IPS DF 19.7 (cell line): ENCODE measurements around the gene TIE1.

Experiments
- DNase-seq: peaks from one replicate; pipeline ENCODE4 v3.0.0-alpha.2; 2013; ENCODE audit warnings: low read depth, low spot score

Gene TIE1

DNA sequence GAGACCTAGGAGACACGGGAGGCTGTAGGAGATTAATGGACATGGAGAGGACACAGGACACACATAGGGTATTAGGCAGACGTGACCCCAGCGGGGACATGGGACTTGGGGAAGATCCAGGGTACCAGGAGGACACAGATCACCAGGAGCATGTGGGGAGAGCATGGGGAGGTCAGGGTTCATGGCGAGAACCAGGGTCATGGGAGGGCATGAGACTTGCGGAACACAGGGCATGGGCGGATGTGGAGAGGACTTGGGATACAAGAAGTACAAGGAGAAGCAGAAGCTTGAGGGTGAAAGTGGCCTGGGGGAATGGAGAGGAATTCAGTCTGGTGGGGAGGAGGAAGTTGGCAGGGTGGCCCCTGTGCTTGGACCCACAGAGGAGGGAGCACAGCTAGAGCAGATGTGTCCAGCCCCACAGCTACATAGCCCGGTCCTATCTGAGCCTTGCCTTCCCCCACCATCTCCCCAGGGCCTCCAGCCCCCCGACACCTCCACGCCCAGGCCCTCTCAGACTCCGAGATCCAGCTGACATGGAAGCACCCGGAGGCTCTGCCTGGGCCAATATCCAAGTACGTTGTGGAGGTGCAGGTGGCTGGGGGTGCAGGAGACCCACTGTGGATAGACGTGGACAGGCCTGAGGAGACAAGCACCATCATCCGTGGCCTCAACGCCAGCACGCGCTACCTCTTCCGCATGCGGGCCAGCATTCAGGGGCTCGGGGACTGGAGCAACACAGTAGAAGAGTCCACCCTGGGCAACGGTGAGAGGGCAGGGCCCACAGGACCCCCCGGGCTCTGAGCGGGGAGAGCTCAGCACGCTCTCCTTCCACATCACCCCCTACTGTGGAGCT is 12.1 kb downstream of the TIE1 start:
- no peak for DNase-seq

DNA sequence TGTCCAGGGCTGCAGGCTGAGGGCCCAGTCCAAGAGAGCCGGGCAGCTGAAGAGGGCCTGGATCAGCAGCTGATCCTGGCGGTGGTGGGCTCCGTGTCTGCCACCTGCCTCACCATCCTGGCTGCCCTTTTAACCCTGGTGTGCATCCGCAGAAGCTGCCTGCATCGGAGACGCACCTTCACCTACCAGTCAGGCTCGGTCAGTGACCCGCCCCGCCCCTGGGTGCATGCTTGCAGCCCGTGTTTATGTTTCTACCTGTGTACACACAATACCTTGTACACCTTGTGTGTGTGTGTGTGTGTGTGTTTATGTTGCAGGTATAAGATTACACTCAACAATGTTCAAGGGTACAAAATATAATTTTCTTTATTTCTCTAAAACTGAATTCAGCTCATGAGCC is 13.0 kb downstream of the TIE1 start:
- DNase-seq, result no peak

DNA sequence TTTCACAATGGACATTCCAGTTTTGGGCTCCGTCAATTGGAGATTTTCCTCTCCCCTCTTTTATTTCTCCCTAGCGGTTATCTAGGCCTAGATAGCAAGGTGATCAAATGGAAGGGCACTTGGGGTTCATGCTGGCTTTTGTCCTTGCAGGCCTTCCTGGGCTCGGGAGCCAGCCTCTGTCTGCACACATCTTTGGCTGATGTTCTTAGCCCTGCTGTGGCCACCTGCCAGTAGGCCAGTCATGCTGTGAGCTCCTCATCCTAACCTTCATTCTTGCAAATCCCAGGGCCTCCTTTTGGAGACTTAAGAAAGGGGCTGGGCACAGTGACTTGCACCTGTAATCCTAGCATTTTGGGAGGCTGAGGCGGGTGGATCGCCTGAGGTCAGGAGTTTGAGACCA is 13.5 kb downstream of the TIE1 start:
- no peak for DNase-seq

DNA sequence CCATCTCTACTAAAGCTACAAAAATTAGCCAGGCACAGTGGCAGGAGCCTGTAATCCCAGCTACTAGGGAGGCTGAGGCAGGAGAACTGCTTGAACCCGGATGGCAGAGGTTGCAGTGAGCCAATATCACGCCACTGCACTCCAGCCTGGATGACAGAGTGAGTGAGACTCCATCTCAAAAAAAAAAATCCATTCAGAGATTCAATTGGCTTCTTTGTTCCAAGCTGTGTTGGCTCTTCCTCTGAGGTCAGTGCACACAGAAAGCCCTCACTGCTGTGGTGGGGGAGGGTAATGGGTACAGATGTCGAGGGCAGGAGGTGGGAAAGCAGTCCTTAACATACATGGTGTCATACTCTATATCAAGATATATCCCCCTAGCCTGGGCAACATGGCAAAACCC is 14.7 kb downstream of the TIE1 start:
- no peak for DNase-seq

DNA sequence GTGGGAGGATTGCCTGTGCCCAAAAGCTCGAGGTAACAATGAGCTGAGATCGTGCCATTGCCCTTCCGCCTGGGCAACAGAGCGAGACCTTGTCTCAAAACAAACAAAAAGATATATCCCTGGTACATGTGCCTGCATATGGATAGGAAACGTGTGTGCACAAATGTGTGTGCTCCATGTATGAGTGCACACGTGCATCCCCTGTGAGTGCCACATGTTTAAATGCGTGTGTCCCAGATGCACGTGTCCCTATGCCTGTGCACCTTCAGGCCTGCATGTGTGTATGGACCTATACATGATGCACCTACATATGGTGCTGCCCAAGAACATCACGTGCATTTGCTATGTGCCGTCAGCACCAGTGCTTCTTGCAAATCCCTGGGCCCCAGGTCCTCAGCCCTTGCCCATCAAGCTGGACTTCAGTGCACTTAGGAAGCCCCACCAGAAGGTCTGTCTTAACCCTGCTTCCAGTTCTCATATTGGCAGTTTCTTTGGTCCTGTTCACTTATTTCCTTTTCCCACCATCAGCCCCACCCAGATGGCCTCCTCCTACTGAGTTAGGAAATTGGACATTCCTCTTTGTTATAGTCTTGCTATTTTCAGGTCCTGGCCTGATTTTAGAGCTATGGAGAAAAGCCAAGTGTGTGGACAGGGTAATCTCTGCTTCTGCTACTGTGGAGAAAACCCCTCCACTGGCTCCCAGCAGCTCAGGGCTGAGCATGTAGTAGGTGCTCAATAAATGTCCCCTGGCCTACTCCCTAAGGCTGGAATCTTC is 15.4 kb downstream of the TIE1 start:
- no peak for DNase-seq

DNA sequence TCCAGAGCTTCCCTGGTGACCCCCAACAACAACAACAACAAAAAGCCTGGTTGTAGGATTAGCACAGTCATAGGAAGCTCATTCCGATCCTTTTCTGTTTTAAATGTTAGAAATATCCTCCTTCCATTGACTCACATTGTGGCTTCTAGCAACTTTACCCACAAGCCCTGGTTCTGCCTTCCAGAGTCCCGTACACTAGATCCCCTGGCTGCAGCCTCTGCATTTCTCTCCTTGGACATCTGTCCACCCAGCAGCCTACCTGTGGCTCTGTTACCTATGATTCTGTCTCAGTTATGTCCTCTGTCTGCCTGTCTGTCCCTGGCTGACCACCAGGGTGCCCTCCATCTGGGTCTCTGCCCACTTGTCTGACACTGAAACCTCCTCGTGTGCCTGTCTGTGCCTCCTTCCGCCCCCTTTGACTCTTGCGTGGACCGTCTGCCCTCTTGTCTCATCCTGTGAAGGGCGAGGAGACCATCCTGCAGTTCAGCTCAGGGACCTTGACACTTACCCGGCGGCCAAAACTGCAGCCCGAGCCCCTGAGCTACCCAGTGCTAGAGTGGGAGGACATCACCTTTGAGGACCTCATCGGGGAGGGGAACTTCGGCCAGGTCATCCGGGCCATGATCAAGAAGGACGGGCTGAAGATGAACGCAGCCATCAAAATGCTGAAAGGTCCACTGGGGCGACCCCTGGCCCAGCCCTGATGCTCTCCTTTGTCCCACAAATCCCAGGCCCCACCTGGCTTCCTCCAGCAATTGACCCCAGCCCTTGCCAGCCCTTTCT is 16.1 kb downstream of the TIE1 start:
- DNase-seq, result no peak

DNA sequence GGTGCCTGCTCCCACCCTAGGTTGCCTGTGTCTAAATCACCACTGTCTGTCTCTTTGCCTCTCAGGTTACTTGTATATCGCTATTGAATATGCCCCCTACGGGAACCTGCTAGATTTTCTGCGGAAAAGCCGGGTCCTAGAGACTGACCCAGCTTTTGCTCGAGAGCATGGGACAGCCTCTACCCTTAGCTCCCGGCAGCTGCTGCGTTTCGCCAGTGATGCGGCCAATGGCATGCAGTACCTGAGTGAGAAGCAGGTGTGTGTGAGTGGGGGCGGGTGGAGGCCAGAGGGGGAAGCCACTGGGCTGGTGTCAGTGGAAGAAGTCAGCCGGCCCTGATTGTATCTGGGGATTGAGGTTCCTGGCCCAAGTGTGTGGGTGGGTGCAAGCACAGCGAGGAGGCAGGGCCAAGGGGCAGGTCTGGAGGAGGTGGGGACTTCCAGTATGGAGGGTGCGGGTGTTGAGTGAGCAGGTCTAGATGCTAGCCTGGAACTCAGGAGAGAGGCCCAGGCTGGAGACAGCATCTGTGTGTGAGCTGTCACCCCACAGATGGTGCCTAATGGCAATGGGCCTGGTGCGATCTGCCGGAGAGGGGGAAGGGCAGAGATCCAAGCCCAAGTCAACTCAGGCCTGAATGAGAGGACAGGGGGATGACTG is 17.2 kb downstream of the TIE1 start:
- DNase-seq, result no peak

DNA sequence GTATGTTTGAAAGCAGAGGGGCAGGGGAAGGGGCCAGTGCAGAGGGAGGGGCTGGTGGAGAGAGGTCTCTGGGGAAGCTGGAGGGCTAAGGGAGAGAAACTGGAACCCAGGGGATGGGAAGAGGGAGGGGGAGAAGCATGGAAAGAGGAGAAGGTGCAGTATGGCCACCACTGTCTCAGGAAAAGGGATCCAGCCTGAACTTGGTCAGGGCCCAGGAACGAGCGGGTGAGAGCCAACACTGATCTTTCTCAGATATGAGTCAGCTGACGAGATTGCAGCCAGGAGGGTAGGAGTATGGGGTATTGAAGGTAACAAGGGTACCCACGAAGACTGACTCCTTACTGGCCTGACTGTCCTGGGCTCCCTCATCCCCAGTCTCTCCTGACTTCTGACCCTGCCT is 18.0 kb downstream of the TIE1 start:
- DNase-seq, result no peak

DNA sequence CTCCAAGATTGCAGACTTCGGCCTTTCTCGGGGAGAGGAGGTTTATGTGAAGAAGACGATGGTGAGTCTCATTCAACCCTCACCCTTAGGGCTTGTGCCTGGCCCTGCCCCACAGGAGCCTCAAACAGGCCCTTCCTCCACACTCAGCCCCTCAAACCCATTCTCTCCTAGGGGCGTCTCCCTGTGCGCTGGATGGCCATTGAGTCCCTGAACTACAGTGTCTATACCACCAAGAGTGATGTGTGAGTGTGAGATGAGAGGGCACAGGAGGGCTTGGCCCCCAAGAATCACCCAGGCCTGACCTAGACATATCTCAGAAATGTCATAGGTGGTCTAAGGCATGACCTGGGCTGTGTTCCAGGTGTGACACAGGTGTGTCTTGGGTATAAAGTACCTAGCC is 18.5 kb downstream of the TIE1 start:
- no peak for DNase-seq

DNA sequence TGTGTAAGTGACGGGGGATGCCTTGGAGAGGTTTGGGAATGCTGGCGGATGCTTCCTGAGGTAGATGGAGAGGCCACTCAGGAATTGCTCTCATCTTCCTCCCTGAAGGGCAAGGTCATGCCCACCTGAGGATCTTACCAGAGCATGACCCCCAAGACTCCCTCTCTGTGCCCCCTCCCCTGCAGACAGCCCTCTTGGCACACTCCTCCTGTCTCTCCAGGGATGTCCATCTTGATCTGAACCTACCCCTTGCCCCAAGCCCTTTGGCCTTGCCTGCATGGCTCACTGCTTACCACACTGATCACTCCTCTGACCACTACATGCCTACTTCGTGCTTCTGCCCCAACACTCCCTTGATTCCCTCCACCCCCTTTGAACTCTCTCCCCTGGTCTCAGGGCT is 19.0 kb downstream of the TIE1 start:
- no peak for DNase-seq

DNA sequence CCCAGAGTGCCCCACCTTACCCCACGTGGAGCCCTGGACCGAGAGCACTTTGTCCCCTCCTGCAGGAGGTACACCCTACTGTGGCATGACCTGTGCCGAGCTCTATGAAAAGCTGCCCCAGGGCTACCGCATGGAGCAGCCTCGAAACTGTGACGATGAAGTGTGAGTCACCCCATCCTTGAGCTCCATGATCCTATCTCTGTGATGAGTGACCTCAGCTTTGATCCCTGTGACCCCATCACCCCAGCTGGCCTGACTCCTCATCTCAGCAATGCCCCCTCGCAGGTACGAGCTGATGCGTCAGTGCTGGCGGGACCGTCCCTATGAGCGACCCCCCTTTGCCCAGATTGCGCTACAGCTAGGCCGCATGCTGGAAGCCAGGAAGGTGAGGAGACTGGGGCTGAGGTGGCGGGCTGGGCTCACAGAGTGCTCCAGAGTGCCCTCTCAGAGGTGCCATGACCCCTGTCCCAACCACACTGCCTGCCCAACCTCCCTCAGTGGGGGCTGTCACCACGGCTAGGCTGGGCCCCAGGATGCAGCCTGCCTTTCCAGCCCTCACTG is 20.6 kb downstream of the TIE1 start:
- no peak for DNase-seq

DNA sequence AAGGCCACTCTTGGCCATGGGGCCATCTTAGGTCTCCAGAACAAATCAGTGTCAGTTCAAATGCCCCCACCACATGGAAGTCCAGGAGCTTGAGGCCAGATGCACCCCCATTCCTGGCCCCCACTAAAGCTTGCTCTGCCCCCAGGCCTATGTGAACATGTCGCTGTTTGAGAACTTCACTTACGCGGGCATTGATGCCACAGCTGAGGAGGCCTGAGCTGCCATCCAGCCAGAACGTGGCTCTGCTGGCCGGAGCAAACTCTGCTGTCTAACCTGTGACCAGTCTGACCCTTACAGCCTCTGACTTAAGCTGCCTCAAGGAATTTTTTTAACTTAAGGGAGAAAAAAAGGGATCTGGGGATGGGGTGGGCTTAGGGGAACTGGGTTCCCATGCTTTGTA is 21.7 kb downstream of the TIE1 start:
- DNase-seq, result no peak

DNA sequence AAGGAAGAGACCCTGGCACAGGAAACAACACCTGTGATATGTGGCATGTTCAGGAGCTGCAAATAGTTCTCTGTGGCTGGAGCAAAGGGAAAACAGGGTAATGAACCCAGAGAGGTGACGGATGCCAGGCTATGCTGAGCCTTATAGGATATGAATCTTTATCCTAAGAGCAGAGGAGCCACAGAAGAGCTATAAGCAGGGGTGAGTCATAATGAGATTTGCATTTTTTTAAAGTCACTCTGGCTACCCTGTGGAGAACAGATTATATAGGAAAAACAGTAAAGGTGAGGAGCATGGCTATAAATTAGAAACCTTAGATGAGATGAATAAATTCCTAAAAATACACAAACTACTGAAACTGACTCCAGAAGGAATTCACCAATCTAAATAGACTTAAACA is 24.0 kb downstream of the TIE1 start:
- DNase-seq, result no peak

DNA sequence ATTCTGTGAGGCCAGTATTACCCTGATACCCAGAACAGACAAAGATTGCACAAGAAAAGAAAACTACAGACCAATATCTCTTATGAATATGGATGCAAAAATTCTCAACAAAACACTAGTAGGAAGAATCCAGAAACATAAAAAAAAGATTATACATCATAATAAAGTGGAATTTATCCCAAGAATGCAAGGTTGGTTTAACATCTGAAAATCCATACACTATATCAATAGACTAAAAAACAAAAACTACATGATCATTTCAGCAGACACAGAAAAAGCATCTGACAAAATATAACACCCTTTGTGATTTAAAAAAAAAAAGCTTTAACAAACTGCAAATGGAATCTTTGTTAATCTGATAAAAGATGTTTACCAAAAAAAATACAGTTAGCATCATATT is 24.6 kb downstream of the TIE1 start:
- no peak for DNase-seq

DNA sequence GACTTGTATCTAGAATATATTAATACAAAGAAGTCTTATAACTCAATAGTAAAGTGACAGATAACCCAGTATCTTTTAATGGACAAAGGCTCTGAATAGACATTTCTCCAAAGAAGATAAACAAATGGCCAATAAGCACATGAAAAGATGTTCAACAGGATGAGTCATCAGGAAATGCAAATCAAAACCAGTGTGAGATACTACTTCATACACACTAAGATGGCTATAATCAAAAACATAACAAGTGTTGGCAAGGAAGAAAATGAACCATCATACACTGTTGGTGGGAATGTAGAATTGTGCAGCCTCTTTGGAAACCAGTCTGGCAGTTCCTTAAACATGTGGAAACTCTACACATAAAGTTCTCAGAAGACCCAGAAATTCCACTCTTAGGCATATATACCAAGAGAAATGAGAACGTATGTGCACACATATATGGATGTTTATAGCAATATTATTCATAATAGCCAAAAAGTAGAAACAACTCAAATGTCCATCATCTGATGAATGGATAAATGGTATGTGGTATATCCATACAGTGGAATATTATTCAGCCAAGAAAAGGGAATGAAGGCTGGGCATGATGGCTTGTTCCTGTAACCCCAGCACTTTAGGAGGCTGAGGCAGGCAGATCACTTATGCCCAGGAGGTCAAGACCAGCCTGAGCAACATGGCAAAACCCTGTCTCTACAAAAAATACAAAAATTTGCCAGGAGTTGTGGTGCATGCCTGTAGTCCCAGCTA is 26.9 kb downstream of the TIE1 start:
- no peak for DNase-seq

DNA sequence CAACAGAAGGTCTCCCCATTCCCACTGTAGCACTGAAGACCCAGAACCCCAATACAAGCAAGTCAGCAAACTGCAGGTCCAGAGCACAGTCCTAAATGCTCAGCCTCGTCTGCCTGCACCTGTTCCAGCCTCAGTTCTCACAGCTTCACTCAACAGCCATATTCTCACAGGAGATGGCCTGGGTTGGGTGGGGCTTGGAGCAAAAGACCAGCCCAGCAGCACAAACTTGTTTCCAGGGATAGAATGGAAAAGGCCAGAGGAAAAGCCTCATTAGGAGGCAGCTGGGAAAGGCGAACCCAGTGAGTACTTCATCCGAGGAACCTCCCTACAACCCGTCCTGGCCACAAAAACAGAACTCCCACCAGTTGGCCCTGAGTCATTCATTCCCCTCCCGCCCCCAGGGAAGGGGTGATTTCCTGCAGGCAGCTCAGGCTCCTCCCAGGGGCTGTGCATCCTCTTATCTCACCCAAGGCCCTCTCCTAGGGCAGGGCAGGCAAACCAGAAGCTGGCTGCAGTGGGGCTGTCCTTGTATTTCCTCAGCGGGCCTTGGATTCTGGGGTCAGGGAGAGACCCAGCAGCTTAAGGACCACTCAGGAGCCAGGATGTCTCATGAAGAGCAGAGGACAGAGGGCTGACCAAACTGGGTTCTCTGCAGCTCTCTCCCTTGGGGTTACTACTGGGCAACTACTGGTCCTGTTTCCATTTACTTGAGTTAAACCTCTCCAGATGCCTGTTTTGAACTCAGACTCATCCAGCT is 29.4 kb downstream of the TIE1 start:
- no peak for DNase-seq

DNA sequence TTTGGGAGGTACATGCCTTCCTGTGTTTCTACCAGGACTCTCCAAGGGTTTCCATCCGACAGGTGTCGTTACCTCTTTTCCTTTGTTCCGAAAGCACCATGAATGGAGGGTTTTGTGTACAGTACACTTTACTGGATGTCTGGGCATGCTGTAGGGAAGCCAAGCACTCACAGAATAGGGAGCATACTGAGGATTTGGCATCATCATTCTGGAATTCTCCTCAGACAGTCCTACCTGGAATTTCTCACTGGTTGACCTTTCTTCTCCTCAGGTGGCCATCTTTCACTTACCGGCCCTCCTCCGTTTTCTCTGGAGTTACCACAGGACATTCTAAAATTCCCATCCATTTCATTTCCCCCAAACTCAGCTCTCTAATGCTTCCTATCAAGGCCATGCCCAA is 30.9 kb downstream of the TIE1 start:
- no peak for DNase-seq

DNA sequence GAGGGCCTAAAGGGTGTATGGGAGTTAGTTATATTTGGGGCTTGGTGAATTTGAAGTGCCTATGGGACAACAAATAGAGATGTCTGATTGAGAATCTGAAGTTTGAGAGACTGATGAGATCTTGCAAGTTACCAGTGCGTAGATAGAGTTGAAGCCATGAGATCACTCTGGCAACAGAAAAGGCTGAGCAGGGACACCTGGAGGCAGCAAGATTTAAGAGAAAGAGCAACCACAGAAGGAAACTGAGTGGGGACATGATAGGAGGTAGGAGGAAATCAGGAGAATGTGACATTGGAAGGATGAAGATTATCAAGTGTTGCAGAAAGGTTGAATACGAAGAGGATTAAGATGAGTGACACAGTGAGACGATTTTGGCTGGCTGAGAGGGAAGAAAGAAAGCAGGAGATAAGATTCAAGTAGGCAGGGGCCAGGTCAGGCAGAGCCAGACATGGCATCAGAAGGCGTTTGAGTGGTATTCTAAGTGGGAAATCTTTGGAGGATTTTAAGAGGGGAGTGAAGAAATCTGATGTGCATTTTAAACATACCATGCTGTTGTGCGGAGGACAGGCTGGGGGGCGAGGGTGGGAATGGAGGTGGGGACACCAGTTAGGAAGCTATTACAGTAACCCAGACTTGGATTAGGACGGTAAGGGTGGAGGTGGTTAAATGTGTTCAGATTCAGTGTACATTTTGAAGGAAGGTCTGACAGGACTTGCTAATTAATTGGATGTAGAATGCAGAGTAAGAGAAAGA is 33.8 kb downstream of the TIE1 start:
- DNase-seq, result no peak

DNA sequence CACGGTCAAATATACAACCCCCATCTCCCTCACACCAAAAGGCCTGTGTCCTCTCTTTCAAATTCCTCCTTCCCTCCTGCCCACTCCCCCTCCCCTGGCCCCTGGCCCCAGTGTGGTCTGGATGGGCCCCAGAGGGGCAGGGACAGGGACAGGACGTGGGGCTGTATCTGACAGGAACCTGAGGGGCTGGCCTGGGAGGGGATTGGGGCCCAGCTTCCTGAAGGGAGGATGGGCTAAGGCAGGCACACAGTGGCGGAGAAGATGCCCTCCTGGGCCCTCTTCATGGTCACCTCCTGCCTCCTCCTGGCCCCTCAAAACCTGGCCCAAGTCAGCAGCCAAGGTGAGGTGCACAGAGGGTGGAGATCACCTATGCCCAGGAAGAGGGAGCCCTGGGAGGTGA is 36.8 kb downstream of the TIE1 start, which contains the start of gene MPL:
Gene MPL, plus strand, starts transcription at position 231 of the 400 bp plus-strand sequence. Its CDS starts 31 bp downstream, at position 262.
- no peak for DNase-seq
